Activated CD4-positive, alpha-beta T cell treated with anti-CD3 and anti-CD28 coated beads for 36 hours (primary cell): ENCODE results near the gene SKIDA1. TPM values are rescaled to one million over a fixed set of nuclear protein-coding genes. Genes with fewer than 3 reads are reported as not detected.
A peak's percentile ranks its signal among the peaks of the same experiment; 100 is the strongest.

Experiments
- ATAC-seq: fragments of 200-7000 bp; cut with Tn5 transposase; one replicate; pipeline ENCODE4 v1.10.0; 2021; ENCODE audit warnings: mild to moderate bottlenecking, moderate library complexity
- CTCF ChIA-PET: fragments of 350-600 bp; sonication (Branson Sonifier 250); formaldehyde crosslinking; loops from one replicate; lab custom pipeline; 2021; ENCODE audit warnings: antibody characterized with exemption; lab: Charles Lee
- POLR2A ChIA-PET: fragments of 350-600 bp; sonication (Branson Sonifier 250); formaldehyde crosslinking; loops from one replicate; lab custom pipeline; 2021; ENCODE audit warnings: antibody characterized with exemption, inconsistent platforms; lab: Charles Lee
- DNase-seq: peaks from one replicate; pipeline ENCODE4 v3.0.0-alpha.2; 2020
- H3K27ac Mint-ChIP-seq: one replicate; pipeline ENCODE4 v1.8.0; 2021; ENCODE audit warnings: mixed read lengths
- H3K27me3 Mint-ChIP-seq: one replicate; pipeline ENCODE4 v1.8.0; 2021; ENCODE audit warnings: mixed read lengths
- H3K36me3 Mint-ChIP-seq: one replicate; pipeline ENCODE4 v1.8.0; 2021; ENCODE audit warnings: low read depth, mixed read lengths
- H3K4me1 Mint-ChIP-seq: one replicate; pipeline ENCODE4 v1.8.0; 2021; ENCODE audit warnings: mixed read lengths
- H3K4me3 Mint-ChIP-seq: one replicate; pipeline ENCODE4 v1.8.0; 2021; ENCODE audit warnings: mild to moderate bottlenecking, moderate library complexity, mixed read lengths
- H3K9me3 Mint-ChIP-seq: one replicate; pipeline ENCODE4 v1.8.0; 2021; ENCODE audit warnings: low read depth, mixed read lengths
- intact Hi-C, 2 experiments: fragments of 100-400 bp; cut with DNase I in 1 of 2; cut with micrococcal nuclease in 1 of 2; formaldehyde crosslinking; loops; one replicate each; pipeline versions ENCODE4 v1.14.2 to v1.15.1; 2022 to 2024; cut with DNase I, micrococcal nuclease
- total RNA-seq, 2 experiments: library from RNA; stranded (reverse); gene quantifications; one replicate each; pipeline ENCODE4 v1.2.3, GENCODE V29; 2021

SKIDA1 gene
- total RNA-seq, 2 experiments from 2014 or later, result 0.32 to 0.54 TPM

- H3K36me3 Mint-ChIP-seq, result no peaks in the 10 kb centered on the region
- POLR2A ChIA-PET, result no interaction called here
- peaks cover 43% of the 10 kb centered on the region for H3K4me1 Mint-ChIP-seq
- no peak for ATAC-seq
- intact Hi-C loops, result loop anchor here in 1 of 2 experiments (10.0 kb wide), 2 partner anchors 1083 to 1923 kb away; no protein-coding TSS in a partner anchor
- H3K4me3 Mint-ChIP-seq, result no peak overlapping the region
- no peak overlapping the region for H3K27ac Mint-ChIP-seq
- CTCF ChIA-PET, result interaction anchor here (0.6 to 2.6 kb wide), 3 partner anchors 25 to 107 kb away, joined by 3 to 8 read pairs (median 3); no protein-coding TSS in a partner anchor
- no peak for DNase-seq
- H3K27me3 Mint-ChIP-seq, result peaks cover 46% of the 10 kb centered on the region
- H3K9me3 Mint-ChIP-seq, result no peaks in the 10 kb centered on the region
Observed at GRCh38 chr10:21521751-21522533, 3.5 kb downstream of the SKIDA1 start.

DNA sequence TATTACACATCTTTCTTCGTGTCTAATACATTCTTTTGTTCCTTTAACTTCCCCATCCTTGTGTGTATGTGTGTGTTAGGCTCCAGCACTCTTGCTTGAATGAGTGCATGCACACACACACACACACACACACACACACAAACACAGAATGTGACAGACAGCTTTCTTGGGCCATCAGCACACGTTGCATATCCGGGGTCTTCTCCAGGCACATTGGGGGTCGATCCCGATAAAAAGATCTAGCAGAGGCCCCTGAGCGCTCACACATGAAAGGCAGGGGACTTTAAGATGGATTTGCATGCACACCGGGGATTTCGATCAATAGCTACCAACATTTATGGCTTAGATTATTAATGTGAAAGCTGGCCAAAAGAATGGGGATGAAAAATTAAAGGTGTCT is 4.5 kb downstream of the SKIDA1 start:
- ChIA-PET CTCF (interaction anchor here (2.6 kb wide), 1 partner anchor 24 kb away, joined by 8 read pairs; no protein-coding TSS in a partner anchor), POLR2A (no interaction called here)
- H3K27ac Mint-ChIP-seq, result no peak overlapping the region

DNA sequence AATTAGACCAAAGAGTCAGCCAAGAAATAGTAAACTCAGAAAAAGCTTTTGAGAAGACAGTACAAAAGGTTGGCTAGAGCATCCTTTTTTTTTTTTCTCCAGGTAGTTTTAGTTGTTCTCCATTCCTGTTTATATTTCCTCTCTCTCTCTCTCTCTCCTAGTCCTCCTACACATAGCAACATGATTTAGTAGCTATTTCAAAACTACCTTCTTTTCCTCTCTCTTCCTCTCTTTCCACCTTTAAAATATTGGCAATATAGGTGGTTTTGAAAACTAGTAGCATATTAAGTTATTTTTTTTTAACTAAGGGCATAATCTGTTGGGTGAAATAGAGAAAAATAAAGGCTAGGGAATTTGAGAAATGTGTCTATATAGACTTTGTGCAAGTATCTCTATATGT is 5.0 kb downstream of the SKIDA1 start:
- ChIA-PET POLR2A (no interaction called here), CTCF (interaction anchor here (0.6 to 2.6 kb wide), 5 partner anchors 11 to 1098 kb away, joined by 3 to 8 read pairs (median 4); no protein-coding TSS in a partner anchor)
- intact Hi-C loops, result loop anchor here in 1 of 2 experiments (10.0 kb wide), 2 partner anchors 1084 to 1924 kb away; no protein-coding TSS in a partner anchor
- Mint-ChIP-seq H3K36me3 (no peaks in the 10 kb centered on the region), H3K9me3 (no peaks in the 10 kb centered on the region), H3K4me3 (peak overlapping the region; percentile 78), H3K27ac (no peak overlapping the region), H3K27me3 (peaks cover 55% of the 10 kb centered on the region), H3K4me1 (peaks cover 41% of the 10 kb centered on the region)
- DNase-seq, result no peak
- ATAC-seq, result no peak

More for the DNA sequence above, 4.5 kb downstream of the SKIDA1 start:
- no peak overlapping the region for H3K4me3 Mint-ChIP-seq
- H3K9me3 Mint-ChIP-seq, result no peaks in the 10 kb centered on the region
- peaks cover 50% of the 10 kb centered on the region for H3K27me3 Mint-ChIP-seq
- peaks cover 42% of the 10 kb centered on the region for H3K4me1 Mint-ChIP-seq
- intact Hi-C loops, result loop anchor here in 1 of 2 experiments (10.0 kb wide), 2 partner anchors 1084 to 1924 kb away; no protein-coding TSS in a partner anchor
- DNase-seq (no peak), ATAC-seq (no peak)
- H3K36me3 Mint-ChIP-seq, result no peaks in the 10 kb centered on the region

- H3K4me1 Mint-ChIP-seq, result peaks cover 36% of the 10 kb centered on the region
- peak overlapping the region; percentile 78 for H3K4me3 Mint-ChIP-seq
- peaks cover 60% of the 10 kb centered on the region for H3K27me3 Mint-ChIP-seq
- H3K36me3 Mint-ChIP-seq, result no peaks in the 10 kb centered on the region
- no peaks in the 10 kb centered on the region for H3K9me3 Mint-ChIP-seq
- ChIA-PET CTCF (interaction anchor here (0.6 to 2.6 kb wide), 5 partner anchors 11 to 1098 kb away, joined by 3 to 8 read pairs (median 4); no protein-coding TSS in a partner anchor), POLR2A (interaction anchor here (0.6 kb wide), 1 partner anchor 37 kb away, joined by 3 read pairs; no protein-coding TSS in a partner anchor)
- ATAC-seq (peak; percentile 55), DNase-seq (peak; percentile 29)
- intact Hi-C loops, result loop anchor here (2.0 to 10.0 kb wide), 6 partner anchors 13 to 1925 kb away; partner anchors contain the start of gene COMMD3 (in 1 of the 2)
- peak overlapping the region; percentile 44 for H3K27ac Mint-ChIP-seq
Observed at GRCh38 chr10:21519941-21520436, 5.5 kb downstream of the SKIDA1 start.

DNA sequence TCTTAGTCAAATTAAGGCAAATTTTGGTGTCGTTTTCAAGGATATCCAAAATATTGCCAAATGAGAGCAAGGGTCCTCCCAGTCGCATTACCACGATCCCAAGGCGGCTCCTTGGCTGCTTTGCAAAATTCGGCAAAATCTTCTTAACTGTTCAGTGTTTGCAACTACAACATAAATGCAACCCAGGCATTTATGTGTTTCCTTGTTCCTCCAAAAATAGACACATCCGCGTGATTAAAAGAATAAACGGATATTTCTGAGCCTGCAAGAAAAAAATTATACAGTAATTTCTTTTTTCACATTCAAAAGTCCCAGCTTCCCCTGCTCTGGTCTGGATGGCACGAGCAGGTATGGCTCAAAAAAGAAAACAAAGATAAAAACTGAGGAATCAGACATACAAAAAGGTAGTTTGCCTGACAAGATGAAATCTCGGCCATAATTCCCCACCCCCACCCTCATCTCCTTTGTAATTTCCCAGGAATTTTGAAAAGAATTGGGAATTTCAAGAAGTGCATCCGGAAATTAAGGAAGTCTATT is 6.0 kb downstream of the SKIDA1 start:
- H3K4me3 Mint-ChIP-seq, result peak overlapping the region; percentile 78
- peak overlapping the region; percentile 44 for H3K27ac Mint-ChIP-seq
- ChIA-PET POLR2A (interaction anchor here (0.6 kb wide), 1 partner anchor 37 kb away, joined by 3 read pairs; no protein-coding TSS in a partner anchor), CTCF (interaction anchor here (1.0 to 1.3 kb wide), 2 partner anchors 10 to 11 kb away, joined by 3 read pairs; no protein-coding TSS in a partner anchor)
- peaks cover 65% of the 10 kb centered on the region for H3K27me3 Mint-ChIP-seq
- no peak for DNase-seq
- no peaks in the 10 kb centered on the region for H3K9me3 Mint-ChIP-seq
- H3K36me3 Mint-ChIP-seq, result no peaks in the 10 kb centered on the region
- peaks cover 34% of the 10 kb centered on the region for H3K4me1 Mint-ChIP-seq
- no peak for ATAC-seq
- intact Hi-C loops, result loop anchor here (2.0 to 5.0 kb wide), 4 partner anchors 13 to 823 kb away; partner anchors contain the start of gene COMMD3 (in 1 of the 2)

DNA sequence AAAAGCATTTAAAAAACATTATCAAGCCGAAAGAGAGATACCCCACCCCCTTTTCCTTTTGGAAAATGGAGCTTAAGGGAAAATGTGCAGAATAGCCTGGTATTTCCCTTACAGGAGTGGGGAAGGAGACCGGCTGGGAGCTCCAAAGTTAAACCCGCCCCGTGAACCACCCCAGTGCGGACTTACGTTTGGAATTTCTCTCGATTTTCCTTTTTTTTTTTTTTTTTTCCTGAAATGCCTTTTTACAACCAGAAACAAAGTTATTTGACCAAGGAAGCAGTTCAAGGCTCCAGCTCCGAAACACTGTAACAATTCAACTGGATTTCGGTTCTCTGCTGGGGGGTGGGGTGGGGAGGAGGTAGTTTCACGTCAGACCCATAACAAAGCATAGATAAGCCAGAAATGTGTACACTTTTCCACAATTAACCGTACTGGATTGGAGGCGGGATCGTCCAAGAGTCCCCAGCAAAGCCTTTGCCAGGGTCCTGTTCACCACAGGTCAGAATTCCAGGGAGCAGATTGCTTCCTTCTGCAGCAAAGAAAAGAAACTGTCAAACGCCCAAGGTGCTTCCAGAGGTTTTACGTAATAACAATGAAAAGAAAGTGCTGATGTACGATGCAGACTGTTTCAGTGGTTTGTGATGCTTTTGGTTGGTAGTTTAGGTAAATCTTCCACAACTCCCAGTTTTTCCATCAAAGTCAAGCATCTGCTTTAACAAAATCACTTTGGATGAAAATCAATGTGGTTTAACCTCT is 6.7 kb downstream of the SKIDA1 start:
- Mint-ChIP-seq H3K9me3 (no peaks in the 10 kb centered on the region), H3K36me3 (no peaks in the 10 kb centered on the region), H3K4me3 (peak overlapping the region; percentile 78), H3K4me1 (peaks cover 34% of the 10 kb centered on the region), H3K27ac (no peak overlapping the region), H3K27me3 (peaks cover 66% of the 10 kb centered on the region)
- DNase-seq (no peak), ATAC-seq (no peak)
- ChIA-PET POLR2A (no interaction called here), CTCF (interaction anchor here (0.7 to 1.3 kb wide), 7 partner anchors 9 to 252 kb away, joined by 3 to 8 read pairs (median 3); no protein-coding TSS in a partner anchor)
- intact Hi-C loops, result loop anchor here (1.0 to 5.0 kb wide), 5 partner anchors 7 to 823 kb away; partner anchors contain the start of gene COMMD3 (in 1 of the 2)

GRCh38 chr10:21518149-21518640 is 7.3 kb downstream of the SKIDA1 start:
- H3K4me3 Mint-ChIP-seq, result peak overlapping the region; percentile 78
- POLR2A ChIA-PET, result no interaction called here
- peaks cover 65% of the 10 kb centered on the region for H3K27me3 Mint-ChIP-seq
- ATAC-seq (peak; percentile 65), DNase-seq (no peak)
- peak overlapping the region; percentile 44 for H3K27ac Mint-ChIP-seq
- no peaks in the 10 kb centered on the region for H3K36me3 Mint-ChIP-seq
- intact Hi-C loops, result loop anchor here (1.0 to 5.0 kb wide), 5 partner anchors 8 to 824 kb away; partner anchors contain the start of gene COMMD3 (in 1 of the 2)
- peaks cover 34% of the 10 kb centered on the region for H3K4me1 Mint-ChIP-seq
- CTCF ChIA-PET, result interaction anchor here (0.6 to 1.3 kb wide), 8 partner anchors 8 to 1040 kb away, joined by 3 to 8 read pairs (median 3); no protein-coding TSS in a partner anchor
- H3K9me3 Mint-ChIP-seq, result no peaks in the 10 kb centered on the region

GRCh38 chr10:21517134-21518031 is 8.1 kb downstream of the SKIDA1 start:
- peak overlapping the region; percentile 56 for H3K27ac Mint-ChIP-seq
- peaks cover 68% of the 10 kb centered on the region for H3K27me3 Mint-ChIP-seq
- H3K4me1 Mint-ChIP-seq, result peaks cover 34% of the 10 kb centered on the region
- peak overlapping the region; percentile 78 for H3K4me3 Mint-ChIP-seq
- ATAC-seq, result peak; percentile 37
- CTCF ChIA-PET, result interaction anchor here (0.6 to 1.0 kb wide), 4 partner anchors 19 to 1041 kb away, joined by 3 to 8 read pairs (median 4); no protein-coding TSS in a partner anchor
- POLR2A ChIA-PET, result no interaction called here
- H3K36me3 Mint-ChIP-seq, result no peaks in the 10 kb centered on the region
- peak; percentile 49 for DNase-seq
- intact Hi-C loops, result loop anchor here (1.0 to 5.0 kb wide), 8 partner anchors 8 to 825 kb away; partner anchors contain the start of genes COMMD3 (in 1 of the 2), MLLT10 (in 1 of the 2) and SKIDA1 (in 1 of the 2)
- no peaks in the 10 kb centered on the region for H3K9me3 Mint-ChIP-seq
